GM21723 (cell line): ENCODE results near the gene CDK11B.
"Not testable (repeated sequence)": the region's sequence is repeated elsewhere in the genome, so short reads cannot be mapped to it uniquely, and the experiment has no call there.

Source experiments
- ATAC-seq: cut with Tn5 transposase; IDR thresholded peaks from one replicate; pipeline ENCODE4 v1.9.1; 2021; ENCODE audit warnings: mild to moderate bottlenecking, moderate library complexity; ENCODE audit not compliant: unreplicated experiment

Gene CDK11B

GRCh38 chr1:1683104-1683905 is 24.5 kb upstream of the CDK11B start:
- ATAC-seq = no peak

- no peak for ATAC-seq
These were observed 22.1 kb upstream of the CDK11B start for GRCh38 chr1:1680912-1681273.

GRCh38 chr1:1680031-1680911 is 21.5 kb upstream of the CDK11B start:
- ATAC-seq = no peak

- ATAC-seq = peak; percentile 28
These were observed 20.0 kb upstream of the CDK11B start for GRCh38 chr1:1678581-1679380.

GRCh38 chr1:1677718-1678580 is 19.1 kb upstream of the CDK11B start:
- ATAC-seq = peak; percentile 68

- ATAC-seq = not testable (repeated sequence)
These were observed 17.3 kb upstream of the CDK11B start for GRCh38 chr1:1676087-1676486.

GRCh38 chr1:1675218-1675617 is 16.4 kb upstream of the CDK11B start:
- ATAC-seq = not testable (repeated sequence)

- not testable (repeated sequence) for ATAC-seq
These were observed 16.0 kb upstream of the CDK11B start for GRCh38 chr1:1674806-1675205.

GRCh38 chr1:1672181-1672965 is 13.6 kb upstream of the CDK11B start:
- no peak for ATAC-seq

GRCh38 chr1:1671365-1672119 is 12.7 kb upstream of the CDK11B start:
- ATAC-seq = no peak

- no peak for ATAC-seq
These were observed 12.1 kb upstream of the CDK11B start for GRCh38 chr1:1670866-1671265.

GRCh38 chr1:1669468-1670440 is 10.9 kb upstream of the CDK11B start:
- no peak for ATAC-seq

GRCh38 chr1:1666526-1666925 is 7.7 kb upstream of the CDK11B start:
- ATAC-seq = no peak

- no peak for ATAC-seq
These were observed 7.0 kb upstream of the CDK11B start for GRCh38 chr1:1665815-1666251.

GRCh38 chr1:1664941-1665814 is 6.4 kb upstream of the CDK11B start:
- ATAC-seq = no peak

- not testable (repeated sequence) for ATAC-seq
These were observed 5.5 kb upstream of the CDK11B start for GRCh38 chr1:1664318-1664717.
